Measurements from ENCODE around the gene POLR2H.

The POLR2H gene

DNA sequence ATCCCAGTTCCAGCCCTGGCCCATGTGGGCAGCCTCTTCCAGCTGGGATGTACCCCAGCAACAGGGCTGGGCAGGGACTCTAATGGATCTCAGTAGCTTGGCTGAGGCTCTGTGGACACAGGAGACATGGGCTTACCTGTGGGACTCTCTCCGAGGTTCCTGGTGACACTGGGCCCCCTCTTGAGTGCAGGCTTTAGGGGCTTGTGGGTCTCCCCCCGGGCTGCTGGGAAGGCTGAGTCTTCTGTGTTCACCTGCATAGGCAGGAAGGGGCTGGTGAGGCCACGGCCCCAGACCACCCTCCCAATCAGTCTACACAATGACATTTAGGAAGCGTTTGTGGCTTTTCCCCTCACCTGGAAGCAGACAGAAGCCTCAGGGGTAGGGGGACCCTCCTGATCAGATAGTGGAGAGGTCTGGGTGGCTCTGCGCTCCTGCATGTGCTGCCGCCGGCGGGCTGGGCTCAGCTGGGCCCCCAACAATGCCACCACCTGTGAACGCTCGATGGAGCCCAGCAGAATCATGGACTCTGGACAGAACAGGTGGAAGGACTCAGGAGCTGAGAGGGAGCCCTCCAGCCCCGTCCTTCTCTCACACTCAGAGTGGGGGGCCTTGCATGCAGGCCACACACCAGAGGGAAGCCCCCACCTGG lies 8.5 kb upstream of the POLR2H start:
- DNase-seq: no peak

DNA sequence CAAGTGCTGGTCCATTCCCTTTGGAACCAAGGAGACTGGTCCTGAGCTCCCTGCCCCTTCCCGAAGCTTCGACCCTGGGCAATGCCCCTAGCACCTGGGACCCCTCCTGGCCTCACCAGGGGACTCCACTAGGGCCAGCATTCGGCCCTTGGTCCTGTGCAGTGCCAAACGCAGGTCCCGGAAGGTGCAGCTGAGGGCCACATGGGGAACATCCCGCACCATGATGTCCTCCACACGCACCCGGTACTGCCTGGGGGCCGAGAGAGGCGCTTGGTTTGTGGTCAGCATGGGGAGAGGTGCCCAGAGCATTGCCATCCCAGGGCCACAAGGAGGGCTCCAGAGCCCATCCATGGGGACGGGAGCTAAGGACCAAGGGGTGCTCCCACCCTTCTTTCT lies 8.0 kb upstream of the POLR2H start:
- no peak for DNase-seq

DNA sequence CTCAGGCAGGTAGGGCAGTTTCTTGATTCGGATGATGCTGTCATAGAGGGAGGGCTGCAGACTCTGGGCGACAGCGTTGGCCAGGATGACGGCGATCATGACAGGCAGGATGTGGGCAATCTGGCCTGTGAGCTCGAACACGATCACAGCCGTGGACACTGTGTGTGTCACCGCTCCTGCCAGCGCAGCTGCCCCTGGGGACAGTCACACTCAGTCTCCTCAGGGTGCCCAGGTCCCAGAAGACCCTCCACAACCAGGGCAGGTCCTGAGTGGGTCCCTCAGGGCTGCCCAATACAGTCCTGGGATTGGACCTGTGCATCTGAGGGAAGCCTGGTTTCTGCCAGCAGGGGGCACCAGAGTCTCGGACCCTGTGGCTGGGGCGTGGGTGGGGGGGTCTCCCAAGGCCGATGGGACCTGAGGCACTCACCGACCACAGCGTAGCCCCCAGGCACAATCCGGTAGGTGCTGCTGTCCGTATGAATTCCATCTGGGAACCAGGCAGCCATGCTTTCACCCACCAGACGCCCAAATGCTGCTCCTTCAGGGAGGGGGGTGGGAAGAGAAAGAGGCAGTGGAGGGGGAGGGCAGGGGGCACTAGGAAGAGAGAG lies 7.3 kb upstream of the POLR2H start:
- no peak for DNase-seq

DNA sequence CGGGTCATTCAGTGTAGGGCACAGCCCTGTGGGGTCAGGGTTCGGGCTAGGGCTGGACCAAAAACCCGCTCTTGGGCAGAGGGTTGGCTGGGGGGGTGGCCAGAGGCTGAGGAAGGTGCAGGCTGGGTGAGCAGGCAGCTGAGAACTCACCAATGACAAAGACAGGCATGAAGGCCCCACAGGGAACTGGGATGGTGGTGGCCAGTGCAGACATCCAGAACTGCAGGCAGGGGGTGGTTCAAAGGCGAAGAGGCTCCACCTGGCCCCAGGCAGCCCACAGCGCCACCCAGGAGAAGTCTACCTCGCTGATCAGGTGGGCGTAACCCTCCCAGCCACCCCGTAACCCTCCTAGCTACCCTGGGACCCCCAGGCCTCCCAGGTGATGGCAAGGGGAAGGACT lies 6.8 kb upstream of the POLR2H start:
- no peak for DNase-seq

DNA sequence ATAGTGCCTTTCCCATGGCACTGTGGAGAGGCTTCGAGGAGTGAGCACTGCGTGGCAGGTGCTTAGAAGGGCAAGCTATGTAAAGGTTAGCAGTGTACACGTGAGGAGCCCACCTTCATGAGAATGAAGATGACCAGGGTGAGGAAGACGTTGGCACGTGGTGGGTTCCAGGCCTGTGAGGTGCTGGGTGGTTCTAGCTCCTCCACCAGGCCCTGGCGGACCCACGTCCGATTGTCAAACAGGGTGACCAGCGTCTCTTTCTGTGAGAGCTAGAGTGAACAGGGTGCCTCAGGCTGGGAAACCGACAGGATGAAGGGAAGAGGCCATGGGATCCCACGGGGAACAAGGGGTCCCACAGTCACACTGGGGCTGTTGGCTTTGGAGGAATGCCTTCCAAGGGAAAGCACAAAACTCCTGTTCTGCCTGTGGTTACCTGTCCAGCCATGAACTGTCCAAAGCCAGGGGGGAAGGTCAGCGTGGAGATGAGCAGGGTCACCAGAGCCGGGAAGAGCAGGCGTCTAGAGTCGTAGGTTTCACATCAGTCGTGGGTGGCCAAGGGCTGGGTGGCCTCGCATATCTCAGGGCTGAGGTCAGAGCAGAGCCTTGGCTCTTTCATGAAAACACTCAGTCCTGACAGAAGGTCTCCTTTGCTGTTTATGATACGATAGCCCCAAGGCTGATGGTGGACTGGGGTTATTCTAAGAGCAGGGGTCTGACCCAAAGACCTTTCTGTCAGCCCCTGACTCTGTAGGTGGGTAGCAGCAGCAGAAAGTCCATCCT lies 6.1 kb upstream of the POLR2H start:
- no peak for DNase-seq

DNA sequence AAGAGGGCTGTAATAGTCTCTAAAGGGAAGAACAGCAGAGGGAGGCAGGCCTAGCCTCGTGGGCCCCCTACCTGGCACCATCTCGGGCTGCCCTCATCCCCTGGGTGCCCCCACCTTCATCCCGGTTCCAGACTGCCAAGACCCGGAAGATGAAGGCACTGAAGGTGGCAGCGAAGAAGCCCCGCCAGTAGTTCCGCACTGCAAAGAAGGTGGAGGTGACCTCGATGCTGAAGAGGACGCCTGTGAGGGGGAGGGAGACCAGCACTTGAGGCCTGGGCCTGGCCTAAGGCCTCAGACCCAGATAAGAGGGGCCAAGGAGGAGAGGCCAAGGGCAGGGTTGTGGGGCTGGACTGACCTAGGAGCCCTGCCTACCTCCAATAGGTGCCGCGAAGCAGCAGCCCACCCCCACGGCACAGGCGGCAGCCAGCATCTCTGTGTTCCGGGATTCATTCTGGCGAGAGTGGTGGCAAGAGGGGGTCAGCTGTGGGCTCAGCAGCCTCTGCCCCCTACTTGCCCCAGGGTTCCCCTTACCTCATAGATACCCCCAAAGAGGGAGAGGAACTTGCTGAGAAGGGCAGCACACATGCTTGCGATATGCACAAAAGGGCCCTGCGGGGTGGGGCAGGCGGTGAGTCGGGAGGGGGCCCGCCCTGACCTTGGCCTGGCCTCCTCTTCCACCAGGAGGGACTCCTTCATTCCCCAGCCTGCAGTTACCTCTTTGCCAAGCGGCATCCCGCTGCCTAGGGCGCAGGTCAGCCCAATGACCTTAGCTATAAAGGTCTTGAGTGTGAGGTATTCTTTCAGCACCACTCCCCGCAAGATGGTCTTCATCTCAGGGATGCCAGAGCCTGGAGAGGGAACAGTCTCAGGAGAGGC lies 4.0 kb upstream of the POLR2H start:
- DNase-seq: no peak

DNA sequence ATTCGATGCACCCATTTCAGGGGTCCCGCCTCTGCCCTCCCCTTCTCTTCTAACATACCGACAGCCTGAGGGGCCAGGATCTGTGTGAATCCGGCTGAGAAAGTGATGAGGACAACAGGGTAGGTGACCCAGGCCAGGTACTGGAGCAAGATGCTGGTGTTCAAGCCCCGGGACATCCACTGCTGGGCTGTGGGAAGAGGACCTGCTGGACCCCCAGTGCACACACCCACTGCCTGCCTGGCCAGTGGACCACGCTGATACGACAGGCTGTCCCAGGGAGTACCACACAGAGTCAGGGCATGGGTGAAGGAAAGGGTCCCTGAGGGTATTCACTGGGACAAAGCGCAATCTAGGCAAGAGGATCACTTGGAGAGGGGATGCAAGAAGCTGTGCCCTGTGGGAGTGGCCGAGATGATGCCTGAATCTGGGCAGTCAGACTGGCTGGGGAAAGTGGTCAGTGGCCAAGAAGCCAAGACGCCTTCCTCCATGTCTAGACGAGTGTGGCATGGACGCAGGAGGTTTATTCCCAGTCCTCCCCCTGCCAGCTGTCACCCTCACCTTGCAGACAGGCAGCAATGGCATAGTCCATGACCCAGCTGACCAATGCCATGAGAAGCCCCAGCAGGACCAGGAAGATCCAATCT lies 3.3 kb upstream of the POLR2H start:
- no peak for DNase-seq

DNA sequence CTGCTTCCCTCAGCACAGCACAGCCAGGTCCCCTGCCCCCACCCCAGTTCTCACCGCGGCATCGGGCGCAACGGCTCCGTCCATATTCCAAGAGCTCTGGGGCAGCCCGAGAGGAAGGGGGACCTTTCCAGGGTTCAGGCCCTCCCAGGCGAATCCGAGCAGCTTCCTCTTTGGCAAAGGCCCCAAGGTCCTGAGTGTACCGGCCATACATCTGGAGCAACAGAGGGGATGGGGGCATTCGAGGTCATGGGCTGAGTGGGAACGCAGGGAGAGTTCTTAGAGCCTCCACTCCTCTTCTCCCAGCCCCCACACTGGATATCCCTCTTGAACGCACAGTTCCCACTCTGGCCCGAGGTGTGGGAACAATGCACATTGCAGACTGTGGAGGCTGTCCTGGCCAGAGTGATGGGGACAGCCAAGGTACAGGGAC lies 2.6 kb upstream of the POLR2H start:
- DNase-seq: no peak

DNA sequence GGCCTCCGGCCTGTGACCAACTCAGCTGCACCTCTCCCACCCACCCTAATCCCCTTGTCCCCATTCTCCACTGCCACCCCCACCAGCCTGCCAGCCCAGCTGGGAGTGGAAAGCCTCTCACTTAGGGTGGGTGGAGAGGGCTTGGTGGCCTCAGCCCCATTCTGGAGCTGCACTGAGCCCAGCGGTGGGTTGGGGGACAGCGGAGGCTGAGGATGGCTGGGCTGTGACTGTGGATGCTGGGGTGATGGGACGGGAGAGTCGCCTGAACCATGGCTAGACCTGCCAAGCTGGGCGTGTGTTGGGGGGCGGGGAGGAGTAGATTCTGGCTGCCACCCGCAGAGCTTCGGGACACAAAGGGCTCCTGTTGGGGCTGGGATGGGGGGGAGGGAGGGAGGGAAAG lies 1.9 kb upstream of the POLR2H start:
- no peak for DNase-seq

DNA sequence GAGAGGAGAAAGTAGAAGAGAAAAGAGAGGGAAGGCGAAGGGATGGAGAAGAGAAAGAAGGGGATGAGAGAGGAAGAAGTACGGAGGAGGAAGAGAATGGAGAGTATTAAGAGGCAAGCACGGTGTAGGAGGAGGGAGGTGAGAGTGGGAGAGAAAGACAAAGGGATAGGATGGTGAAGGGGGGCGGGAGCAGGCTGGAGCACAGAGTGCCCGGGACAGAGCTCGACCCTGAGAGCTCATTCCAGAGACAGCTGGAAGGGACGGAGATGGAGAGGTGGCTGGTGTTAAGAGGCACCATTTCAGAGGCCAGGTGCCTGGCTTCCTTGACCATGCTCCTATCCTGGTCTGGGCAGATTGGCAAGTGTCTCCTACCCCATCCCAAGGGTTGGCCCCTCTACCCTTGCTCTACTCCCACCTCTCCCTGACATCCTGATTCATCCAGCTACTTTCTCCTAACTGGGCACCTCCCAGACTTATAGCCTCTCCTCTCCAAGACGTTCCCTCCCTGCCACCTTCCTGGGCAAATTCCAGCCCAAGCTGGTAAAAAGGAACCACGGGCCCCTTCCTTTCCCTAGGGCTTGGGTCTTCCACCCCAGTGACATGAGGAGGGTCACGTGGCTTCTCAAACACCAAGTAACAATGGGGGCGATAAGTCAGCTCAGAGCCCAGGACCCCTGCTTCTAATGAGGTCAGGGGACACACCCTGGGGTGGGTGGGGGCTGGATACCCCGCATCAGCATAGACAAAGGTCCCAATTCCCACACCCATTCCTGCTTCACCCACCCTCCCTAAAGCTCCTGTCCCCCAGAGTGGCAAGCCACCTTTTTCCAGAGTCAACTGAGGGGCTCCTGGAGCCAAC lies 1.2 kb upstream of the POLR2H start:
- DNase-seq: no peak

DNA sequence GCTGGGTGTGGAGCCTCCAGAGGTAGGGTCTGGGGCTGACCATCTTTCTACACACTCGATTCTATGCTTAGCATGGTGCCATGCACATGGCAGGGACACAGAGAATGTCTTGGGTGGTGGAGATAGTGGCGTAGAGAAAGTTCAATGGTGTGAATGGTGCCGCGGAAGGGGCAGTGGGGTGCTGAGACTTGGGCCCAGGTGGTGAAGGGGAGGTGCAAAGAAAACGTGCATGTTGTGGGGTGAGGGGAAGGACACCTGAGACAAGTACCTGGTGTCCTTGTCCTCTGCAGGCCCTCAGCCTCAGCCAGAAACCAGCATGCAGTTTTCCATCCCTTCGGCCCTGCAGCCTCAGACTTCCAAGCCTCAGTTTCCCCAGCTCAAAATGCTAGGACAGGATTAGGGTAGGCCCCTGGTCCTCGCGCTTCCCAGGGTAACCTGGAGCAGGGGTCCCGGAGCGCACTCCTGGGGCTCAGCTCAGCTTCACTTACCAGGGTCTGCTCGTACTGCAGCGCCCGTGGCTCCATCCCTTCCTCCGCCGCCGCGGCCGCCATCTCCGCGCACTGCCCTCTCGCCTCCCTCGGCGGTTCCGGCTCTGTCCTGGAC lies 480 bp upstream of the POLR2H start:
- no peak for DNase-seq

DNA sequence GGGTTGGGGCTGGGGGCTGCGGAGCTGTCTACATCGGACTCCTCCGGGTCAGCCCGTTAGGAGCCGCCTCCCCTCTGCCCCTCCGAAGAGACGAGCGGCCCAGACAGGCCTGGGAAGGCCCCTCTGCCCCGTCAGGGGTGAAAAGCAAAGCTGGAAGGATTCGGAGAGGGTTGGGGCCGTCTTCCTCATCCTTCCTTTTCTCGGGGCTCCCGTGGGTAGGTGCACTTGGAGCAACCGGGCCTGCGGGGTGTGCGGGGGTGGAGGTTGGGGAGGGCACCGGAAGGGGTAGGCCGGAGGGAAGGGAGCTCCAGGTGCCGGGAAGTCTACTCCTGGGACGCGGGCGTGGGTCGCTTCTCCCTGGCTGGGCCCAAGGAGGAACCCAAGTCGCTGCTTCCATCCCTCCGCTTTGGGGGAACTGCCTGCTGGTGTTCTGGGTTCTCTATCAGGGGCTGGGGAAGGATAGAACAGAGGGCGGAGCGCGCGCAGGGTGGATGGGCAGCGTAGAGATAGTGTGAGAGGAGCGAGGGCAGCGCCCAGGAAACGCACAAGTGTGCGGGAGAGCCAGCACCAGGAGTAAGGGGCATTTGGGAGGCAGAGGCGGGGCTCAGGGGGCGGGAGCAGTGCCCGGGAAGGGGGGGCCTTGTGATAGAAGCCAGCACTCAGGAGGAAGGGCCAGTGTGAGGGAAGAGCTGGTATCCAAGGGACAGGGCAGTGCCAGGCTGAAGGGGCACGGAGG lies 590 bp downstream of the POLR2H start:
- no peak for DNase-seq

DNA sequence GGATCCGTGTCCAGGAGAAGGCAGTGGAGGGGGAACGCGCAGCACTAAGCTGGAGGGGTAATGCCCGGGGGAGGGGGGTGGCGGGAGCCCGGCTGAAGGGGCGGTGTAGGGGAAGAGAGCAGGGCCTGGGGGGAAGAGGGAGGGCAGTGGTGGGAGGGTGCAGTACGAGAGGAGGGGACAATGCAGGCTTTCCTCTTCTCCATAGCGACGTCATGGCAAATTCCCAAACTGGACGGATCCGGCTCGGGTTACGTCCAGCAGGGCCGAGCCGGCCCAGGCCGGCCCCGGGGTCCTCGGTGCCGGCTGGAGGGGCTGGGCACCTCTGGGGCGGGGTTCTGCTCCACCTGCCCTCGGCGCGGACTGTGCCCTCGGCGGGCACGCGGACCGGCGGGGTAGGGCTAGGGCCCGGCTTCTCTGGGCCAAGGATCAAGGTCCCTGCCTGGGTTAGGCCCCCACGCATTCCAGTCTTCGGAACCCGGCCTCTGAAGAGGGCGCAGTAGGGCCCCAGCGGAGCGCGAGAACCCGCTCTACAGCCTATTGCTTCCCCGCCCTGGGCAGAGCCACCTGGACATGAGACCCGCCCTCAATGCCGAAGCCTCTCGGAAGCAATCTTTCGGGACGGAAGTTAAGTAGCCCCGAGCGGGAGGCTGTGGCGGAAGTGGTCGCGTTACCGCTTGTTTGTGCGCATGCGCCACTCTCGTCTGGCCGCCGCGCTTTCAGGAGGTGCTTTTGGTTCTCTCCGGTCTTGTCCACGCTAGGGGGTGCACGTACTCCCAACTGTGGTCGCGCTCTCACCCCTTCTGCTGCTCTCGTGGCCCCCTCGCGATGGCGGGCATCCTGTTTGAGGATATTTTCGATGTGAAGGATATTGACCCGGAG lies 1.4 kb downstream of the POLR2H start:
- peak; percentile 98 for DNase-seq

DNA sequence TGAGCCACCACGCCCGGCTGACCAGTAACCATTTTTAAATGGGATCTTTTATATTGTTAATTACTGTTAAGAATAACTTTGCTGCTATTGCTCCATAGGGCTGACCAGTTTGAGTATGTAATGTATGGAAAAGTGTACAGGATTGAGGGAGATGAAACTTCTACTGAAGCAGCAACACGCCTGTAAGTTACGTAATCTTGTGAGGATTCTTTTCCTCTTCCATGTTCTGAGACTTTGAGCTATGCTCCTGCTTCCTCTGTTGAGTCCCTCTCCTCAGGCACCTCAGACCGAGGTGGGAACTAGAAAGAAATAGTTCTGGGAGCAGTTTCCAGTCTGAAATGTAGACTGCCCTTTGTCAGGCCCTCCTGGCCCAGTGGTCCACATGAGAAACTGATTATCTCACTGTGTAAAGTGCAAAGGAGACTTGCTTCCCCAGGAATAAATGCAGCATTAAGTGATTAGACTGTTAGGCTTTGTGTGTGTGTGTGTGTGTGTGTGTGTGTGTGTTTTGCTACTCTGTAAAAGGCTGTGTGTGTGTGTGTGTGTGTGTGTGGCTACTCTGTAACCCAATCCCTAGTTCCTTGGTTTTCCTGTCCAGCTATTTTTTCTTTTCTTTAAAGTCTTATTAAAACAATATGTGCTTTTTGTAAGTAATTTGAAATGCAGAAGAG lies 5.2 kb downstream of the POLR2H start:
- no peak for DNase-seq

DNA sequence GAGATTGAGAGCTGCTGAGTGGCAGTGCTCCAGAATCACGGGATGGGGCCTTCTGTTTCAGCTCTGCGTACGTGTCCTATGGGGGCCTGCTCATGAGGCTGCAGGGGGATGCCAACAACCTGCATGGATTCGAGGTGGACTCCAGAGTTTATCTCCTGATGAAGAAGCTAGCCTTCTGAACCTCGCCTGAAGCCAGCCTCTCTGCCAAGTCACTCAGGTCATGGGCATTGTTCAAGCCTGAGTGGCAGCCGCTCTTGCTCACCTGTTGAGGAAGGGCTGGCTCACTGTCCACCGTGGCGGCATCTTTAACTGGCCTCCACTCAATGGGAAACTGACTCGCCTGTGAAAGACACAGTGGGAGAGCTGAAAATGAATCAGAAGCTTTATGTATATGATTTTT lies 6.6 kb downstream of the POLR2H start:
- no peak for DNase-seq

DNA sequence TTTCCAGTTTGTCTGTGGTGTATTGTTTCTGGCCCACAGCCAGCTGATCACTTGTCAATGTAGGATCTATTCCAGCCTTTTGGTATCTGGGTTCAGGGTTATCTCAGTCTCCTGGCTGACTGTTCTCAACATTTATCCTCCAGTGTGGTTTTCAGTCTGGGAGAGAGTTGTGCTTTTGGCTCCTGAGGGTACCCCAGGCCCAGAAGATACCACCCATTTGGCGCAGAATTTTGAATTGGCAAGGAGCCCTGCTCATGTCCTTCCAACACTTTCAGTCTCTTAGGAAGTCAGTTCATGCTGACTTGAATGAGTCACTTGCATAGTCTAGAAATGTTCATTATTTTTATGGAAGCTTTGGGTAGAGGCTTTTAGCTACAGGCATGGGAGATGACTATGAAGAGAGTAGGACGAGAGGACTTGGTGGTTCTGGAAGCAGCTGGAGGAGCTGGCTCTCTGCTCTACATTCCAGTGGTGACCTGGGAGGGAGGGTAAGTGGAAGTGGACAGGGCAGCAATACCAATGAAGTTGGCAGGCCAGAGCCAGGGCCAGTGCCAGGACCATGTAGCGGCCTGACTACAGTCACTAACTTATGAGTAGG lies 7.2 kb downstream of the POLR2H start:
- DNase-seq: peak; percentile 73

DNA sequence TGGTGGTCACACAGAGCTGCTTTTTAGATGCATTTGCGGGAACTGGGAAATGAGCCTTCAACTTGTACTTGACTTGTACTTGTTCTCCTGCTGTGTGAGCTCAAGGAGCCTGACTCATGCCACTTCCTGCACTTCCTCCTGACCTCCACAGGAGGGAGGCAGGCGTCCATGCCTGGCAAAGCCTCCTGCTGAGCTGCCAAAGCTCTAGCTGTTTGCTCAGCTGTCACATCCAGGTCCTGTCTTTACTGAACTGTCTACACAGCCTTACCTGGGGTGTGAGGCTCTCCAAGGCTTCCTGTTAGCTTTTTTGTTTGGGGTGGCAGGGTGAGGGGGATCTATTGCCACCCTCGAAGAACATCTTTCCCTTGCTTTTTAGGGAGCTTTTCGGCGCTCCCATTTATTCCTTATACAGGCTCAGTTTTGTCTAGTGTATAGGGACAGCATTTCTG lies 10.1 kb downstream of the POLR2H start:
- peak; percentile 84 for DNase-seq

DNA sequence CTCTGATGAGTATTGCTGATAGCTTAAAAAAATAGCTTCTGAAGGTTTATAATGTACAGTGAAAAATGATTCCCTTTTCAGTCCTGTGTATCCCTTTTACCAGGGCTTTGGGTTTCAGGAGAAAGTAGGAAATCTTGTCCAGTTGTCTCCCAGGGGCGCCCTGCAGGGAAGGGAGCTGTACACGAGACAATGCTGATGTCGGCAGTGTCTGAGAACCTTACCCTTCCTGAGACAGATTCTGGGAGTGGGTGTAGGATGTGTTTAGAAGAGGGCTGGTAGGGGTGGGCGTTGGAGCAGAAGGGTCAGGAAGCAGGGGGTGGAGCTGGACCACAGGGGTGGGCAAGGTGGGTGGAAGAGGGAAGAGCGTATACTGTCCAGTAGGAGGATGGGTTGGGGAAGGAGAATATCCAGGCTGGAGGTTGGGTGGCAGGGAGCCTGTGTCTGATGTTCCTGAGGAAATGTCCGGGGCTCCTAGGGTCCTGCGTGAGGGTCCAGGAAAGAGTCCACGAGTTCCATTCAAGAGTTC lies 10.8 kb downstream of the POLR2H start:
- DNase-seq: no peak

All from left hindlimb (tissue), 1 donor.